ENCODE data around the gene TARS2.

GRCh38 chr1:150441121-150441520 lies 46.1 kb upstream of the TARS2 start:
- TF ChIP-seq, protein P1, sequence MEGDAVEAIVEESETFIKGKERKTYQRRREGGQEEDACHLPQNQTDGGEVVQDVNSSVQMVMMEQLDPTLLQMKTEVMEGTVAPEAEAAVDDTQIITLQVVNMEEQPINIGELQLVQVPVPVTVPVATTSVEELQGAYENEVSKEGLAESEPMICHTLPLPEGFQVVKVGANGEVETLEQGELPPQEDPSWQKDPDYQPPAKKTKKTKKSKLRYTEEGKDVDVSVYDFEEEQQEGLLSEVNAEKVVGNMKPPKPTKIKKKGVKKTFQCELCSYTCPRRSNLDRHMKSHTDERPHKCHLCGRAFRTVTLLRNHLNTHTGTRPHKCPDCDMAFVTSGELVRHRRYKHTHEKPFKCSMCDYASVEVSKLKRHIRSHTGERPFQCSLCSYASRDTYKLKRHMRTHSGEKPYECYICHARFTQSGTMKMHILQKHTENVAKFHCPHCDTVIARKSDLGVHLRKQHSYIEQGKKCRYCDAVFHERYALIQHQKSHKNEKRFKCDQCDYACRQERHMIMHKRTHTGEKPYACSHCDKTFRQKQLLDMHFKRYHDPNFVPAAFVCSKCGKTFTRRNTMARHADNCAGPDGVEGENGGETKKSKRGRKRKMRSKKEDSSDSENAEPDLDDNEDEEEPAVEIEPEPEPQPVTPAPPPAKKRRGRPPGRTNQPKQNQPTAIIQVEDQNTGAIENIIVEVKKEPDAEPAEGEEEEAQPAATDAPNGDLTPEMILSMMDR (IDR thresholded peaks at IDR 0.05), result no peak
- TF ChIP-seq POLR2A (IDR thresholded peaks at IDR 0.05), result no peak
